Measurements from ENCODE around the gene DUSP6.

Gene DUSP6

GRCh38 chr12:89333564-89334252 lies 18.6 kb downstream of the DUSP6 start:
- H3K4me3 ChIP-seq (replicated peaks; ENCODE audit: low read depth, low read length) = no peak overlapping the region
- TF ChIP-seq CTCF (IDR thresholded peaks at IDR 0.05; ENCODE audit: low read length, missing control alignments) = no peak
- no peak for DNase-seq (ENCODE audit: low read depth)

GRCh38 chr12:89328151-89329030 lies 23.9 kb downstream of the DUSP6 start:
- no peak for TF ChIP-seq CTCF (IDR thresholded peaks at IDR 0.05; ENCODE audit: low read length, missing control alignments)
- H3K4me3 ChIP-seq (replicated peaks; ENCODE audit: low read depth, low read length) = no peak overlapping the region
- no peak for DNase-seq (ENCODE audit: low read depth)

- DNase-seq (ENCODE audit: low read depth) = no peak
- TF ChIP-seq CTCF (IDR thresholded peaks at IDR 0.05; ENCODE audit: low read length, missing control alignments) = no peak
- no peak overlapping the region for H3K4me3 ChIP-seq (replicated peaks; ENCODE audit: low read depth, low read length)
These were observed 24.7 kb downstream of the DUSP6 start for GRCh38 chr12:89327486-89328094.

- TF ChIP-seq CTCF (IDR thresholded peaks at IDR 0.05; ENCODE audit: low read length, missing control alignments) = no peak
- no peak overlapping the region for H3K4me3 ChIP-seq (replicated peaks; ENCODE audit: low read depth, low read length)
- peak; percentile 18 for DNase-seq (ENCODE audit: low read depth)
These were observed 25.9 kb downstream of the DUSP6 start for GRCh38 chr12:89326239-89327040.

- no peak overlapping the region for H3K4me3 ChIP-seq (replicated peaks; ENCODE audit: low read depth, low read length)
- no peak for TF ChIP-seq CTCF (IDR thresholded peaks at IDR 0.05; ENCODE audit: low read length, missing control alignments)
- DNase-seq (ENCODE audit: low read depth) = no peak
These were observed 26.8 kb downstream of the DUSP6 start for GRCh38 chr12:89325495-89325894.

GRCh38 chr12:89324437-89324836 lies 27.9 kb downstream of the DUSP6 start:
- no peak overlapping the region for H3K4me3 ChIP-seq (replicated peaks; ENCODE audit: low read depth, low read length)
- no peak for TF ChIP-seq CTCF (IDR thresholded peaks at IDR 0.05; ENCODE audit: low read length, missing control alignments)
- no peak for DNase-seq (ENCODE audit: low read depth)
